GM12892 (cell line): ENCODE measurements around the gene RNF40.

Source experiments
- POLR2A ChIP-seq: IDR thresholded peaks from 2 replicates; pipeline ENCODE4 v1.6.1; 2011; ENCODE audit warnings: low read depth, low read length, control low read depth
- POLR2AphosphoS5 ChIP-seq: IDR thresholded peaks from 2 replicates; pipeline ENCODE4 v1.6.1; 2011; ENCODE audit warnings: low read depth, low read length, control low read depth
- TAF1 ChIP-seq: IDR thresholded peaks from 2 replicates; pipeline ENCODE4 v1.6.1; 2011; ENCODE audit warnings: low read depth, mild to moderate bottlenecking, control low read depth, low read length, borderline replicate concordance

GRCh38 chr16:30720694-30721093 is 41.4 kb upstream of the RNF40 start:
- TF ChIP-seq POLR2A (no peak), POLR2AphosphoS5 (no peak), TAF1 (no peak)
